Measurements from ENCODE around the gene FREM2.

The FREM2 gene

GRCh38 chr13:38767506-38768265 lies 80.8 kb downstream of the FREM2 start:
- no peak for DNase-seq

- DNase-seq, result no peak
These were observed 82.6 kb downstream of the FREM2 start for GRCh38 chr13:38769526-38769925.

GRCh38 chr13:38775085-38775484 lies 88.2 kb downstream of the FREM2 start:
- no peak for DNase-seq

GRCh38 chr13:38777347-38778119 lies 90.7 kb downstream of the FREM2 start:
- no peak for DNase-seq

GRCh38 chr13:38781539-38781938 lies 94.7 kb downstream of the FREM2 start:
- no peak for DNase-seq

GRCh38 chr13:38784036-38784880 lies 97.4 kb downstream of the FREM2 start:
- no peak for DNase-seq

GRCh38 chr13:38785042-38785441 lies 98.2 kb downstream of the FREM2 start:
- no peak for DNase-seq

GRCh38 chr13:38785490-38785889 lies 98.6 kb downstream of the FREM2 start:
- no peak for DNase-seq

- no peak for DNase-seq
These were observed 100.7 kb downstream of the FREM2 start for GRCh38 chr13:38787550-38787949.

GRCh38 chr13:38796890-38797289 lies 110.0 kb downstream of the FREM2 start:
- DNase-seq, result no peak

GRCh38 chr13:38803531-38803930 lies 116.7 kb downstream of the FREM2 start:
- no peak for DNase-seq

GRCh38 chr13:38804061-38804460 lies 117.2 kb downstream of the FREM2 start:
- no peak for DNase-seq

- DNase-seq, result no peak
These were observed 117.7 kb downstream of the FREM2 start for GRCh38 chr13:38804536-38804935.

- no peak for DNase-seq
These were observed 127.5 kb downstream of the FREM2 start for GRCh38 chr13:38814331-38814730.

- no peak for DNase-seq
These were observed 132.2 kb downstream of the FREM2 start for GRCh38 chr13:38819053-38819452.

GRCh38 chr13:38819596-38819995 lies 132.7 kb downstream of the FREM2 start:
- DNase-seq, result no peak

GRCh38 chr13:38821770-38822551 lies 135.1 kb downstream of the FREM2 start:
- no peak for DNase-seq

- DNase-seq, result no peak
These were observed 137.5 kb downstream of the FREM2 start for GRCh38 chr13:38824342-38824741.

GRCh38 chr13:38826182-38826813 lies 139.4 kb downstream of the FREM2 start:
- DNase-seq, result no peak

- DNase-seq, result no peak
These were observed 143.7 kb downstream of the FREM2 start for GRCh38 chr13:38830442-38831045.

GRCh38 chr13:38844581-38844980 lies 157.7 kb downstream of the FREM2 start:
- no peak for DNase-seq

- DNase-seq, result no peak
These were observed 161.5 kb downstream of the FREM2 start for GRCh38 chr13:38848360-38848759.

Data from stimulated activated CD4-positive, alpha-beta T cell treated with anti-CD3 and anti-CD28 coated beads, Interleukin-2, amount 100 ng/mL, for 48 hours (primary cell).